Adrenal gland (tissue), 5 donors: ENCODE data around the gene GKN2.

Experiments
- CTCF ChIP-seq, 6 experiments: fragments of 450-650 bp in 4 of 6; fragments of 200-600 bp in 2 of 6; sonication (generic) in 1 of 6; IDR thresholded peaks; 1 replicate in 5 of 6; 2 replicates in 1 of 6; pipeline versions ENCODE4 v1.5.1 to v1.8.0; 2016 to 2021; ENCODE audit warnings: antibody characterized with exemption in 6 of 6, mild to moderate bottlenecking in 2 of 6, moderate library complexity in 1 of 6
- POLR2A ChIP-seq, 2 donors: fragments of 450-650 bp; IDR thresholded peaks; one replicate each; pipeline ENCODE4 v1.6.1; 2017; ENCODE audit warnings: antibody characterized with exemption in 2 of 2, mild to moderate bottlenecking in 2 of 2, moderate library complexity in 1 of 2
- donor health status: DM: no; HTN: no; CAD: no.

GRCh38 chr2:68909793-68910674 is 42.7 kb downstream of the GKN2 start:
- TF ChIP-seq CTCF (IDR thresholded peaks at IDR 0.05) (peak; percentile 82 to 96 (median 92)), POLR2A (IDR thresholded peaks at IDR 0.05) (no peak)
